HG03045 (cell line): ENCODE results near the gene SMIM35.

Experiments used
- ATAC-seq: cut with Tn5 transposase; IDR thresholded peaks from one replicate; pipeline ENCODE4 v1.9.1; 2021; ENCODE audit warnings: mild to moderate bottlenecking, moderate library complexity; ENCODE audit not compliant: unreplicated experiment

The SMIM35 gene

DNA sequence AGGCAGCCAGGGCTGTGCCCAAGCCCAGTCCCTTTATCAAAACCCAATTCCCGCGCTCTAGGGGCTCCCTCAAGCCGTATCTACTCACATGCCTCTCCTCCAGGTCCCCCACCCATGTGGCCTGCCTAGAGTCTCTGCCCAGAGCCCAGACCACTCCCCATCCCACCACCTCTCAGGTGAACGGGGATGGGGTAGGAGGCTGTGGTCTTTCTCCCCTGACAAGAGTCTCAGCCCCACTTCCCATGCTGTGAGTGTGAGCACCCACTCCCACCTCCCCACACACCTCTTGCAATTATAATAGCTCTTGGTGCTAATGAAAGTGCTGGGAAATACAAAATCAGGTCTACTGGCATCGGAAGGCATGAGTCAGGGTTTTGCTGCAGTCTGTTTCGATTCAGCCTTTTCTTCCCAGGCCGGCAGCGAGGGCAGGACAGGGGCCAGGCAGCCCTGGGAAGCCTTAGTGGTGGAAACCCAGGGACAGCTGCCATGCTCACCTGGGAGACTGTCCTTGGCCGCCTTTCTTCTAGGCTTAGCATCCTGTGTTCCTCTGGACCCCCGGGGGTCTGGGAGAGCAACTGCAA, 26.6 kb downstream of the SMIM35 start:
- ATAC-seq, result no peak

DNA sequence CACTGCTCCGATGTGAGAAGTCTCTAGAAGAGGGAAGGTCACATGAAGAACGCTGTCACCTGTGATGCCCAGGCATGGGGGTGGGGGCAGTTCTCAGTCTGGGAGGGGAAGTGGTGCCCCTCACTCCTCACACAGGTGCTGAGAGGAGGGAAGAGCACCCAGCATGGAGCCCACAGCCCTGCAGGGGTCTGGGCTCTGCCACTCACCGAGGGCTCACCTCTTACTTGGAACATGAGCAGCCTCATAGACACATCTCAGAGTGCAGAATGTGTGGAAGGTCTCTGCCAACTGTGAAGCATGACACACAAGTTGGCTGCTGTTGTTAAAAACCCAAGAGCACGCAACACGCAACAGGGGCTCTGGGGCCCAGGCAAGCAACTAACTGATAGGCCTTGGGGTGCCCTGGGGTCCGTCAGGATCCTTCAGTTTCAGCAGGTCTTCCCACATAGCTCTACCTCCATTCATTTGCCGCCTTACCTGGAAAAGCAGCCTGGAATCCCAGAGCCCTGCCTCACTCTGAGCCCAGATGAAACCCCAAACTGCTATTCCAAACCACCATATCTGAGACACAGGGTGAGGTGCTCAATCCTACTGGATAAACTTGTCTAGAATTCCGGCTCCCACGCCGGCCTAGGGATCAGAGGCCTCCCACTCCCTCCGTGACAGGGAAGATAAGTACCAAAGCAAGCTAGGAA, 27.4 kb downstream of the SMIM35 start:
- ATAC-seq, result no peak

DNA sequence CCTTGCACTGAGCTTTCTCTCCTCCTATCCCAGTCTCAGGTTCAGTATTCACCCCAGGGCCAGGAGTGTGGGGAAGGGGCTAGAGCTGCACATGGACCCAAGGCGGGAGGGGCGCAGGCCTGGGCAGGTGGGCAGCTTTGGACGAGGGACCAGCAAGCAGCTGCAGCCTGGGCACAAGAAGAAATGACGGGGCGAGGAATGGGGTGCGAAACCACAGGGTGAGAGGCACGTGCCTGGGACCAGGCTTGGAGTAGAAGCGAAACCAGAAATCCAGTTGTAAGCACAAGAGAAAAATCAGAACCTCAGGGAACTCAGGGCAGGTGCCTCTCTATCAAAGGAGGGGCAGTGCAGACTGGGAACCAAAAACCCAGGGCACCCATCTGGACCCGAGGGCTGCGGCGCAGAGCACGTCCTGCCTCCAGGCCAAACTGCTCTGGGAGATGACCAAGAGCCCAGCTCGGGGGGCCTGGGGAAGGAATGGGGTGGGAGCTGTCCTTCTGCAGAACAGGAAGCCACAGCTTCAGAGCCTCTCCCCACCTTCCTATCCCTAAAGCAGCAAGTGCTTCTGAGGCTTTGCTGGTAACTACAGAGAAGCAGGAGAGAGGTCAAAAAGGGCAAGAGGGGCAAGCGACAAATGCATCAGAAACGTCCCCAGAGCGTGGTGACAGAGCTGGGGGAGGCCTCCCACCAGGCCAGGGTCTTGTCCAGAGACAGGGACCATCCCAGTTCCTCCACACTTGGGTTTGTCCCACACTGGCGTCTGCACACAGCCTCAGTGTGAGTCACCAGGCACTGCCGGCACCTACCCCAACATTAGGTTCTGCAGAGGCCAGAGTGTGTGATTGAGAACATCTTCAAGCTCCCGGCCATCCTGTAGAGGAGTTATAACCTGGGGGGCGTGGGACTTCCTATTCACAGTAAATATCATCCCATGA, 28.2 kb downstream of the SMIM35 start:
- no peak for ATAC-seq

DNA sequence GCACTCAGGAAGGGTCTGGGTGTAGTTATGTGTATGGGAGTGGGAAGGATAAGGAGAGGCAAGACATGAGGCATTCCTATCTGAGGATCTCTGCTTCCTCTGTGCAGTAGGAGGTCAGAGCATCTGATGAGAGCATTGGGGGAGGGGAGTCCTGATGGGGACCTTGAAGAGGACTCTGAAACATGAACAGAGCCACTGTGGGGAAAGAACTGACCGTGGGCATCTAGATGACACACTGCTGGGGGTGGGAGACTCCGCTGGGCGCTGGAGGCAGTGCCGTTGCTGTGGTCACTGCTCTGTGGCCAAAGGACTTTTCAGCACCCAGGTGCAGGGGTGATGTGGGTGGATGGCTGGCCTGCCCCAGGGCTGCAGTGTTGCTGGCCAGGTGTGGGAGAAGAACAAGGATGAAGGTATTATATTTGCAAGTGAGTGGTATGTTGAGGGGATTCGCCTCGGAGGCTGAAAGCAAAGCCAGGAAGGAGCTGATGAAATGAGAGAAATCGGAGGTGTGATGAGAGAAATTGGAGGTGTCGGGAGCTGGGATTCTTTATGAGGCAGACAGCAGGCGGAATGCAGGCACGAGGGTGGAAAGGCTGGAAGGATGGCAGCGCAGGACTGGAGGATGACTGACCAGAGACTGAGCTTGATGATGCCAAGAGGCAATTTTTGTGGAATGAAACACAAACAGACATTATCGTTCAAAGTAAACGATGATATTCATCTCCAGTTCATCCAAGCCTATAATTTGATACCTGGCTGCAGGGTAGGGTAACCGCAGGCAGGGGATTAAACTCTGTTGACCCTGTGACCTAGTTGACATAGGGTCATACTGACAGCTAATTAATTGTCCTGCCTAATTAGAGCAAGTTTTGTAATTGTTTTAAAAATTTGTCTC, 29.3 kb downstream of the SMIM35 start:
- ATAC-seq, result no peak

DNA sequence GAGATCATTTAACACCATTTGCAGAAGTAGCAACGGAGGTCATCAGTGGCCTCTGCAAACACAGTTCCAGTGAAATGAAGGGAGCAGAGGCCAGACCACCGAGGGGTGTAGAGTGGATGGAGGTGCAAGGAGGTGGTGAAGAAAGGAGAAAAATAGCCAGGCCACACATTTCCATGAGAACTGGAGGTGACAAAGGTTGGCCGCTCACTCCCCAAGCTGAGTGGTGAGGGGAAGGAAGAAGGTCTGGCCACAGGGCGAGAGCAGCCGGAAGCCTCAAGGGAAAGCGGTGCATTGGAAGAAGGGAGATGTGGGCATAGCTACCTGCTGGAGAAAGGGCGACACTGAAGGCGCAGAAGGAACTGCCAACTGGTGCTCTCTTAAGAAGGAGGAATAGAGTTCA, 30.0 kb downstream of the SMIM35 start:
- no peak for ATAC-seq

DNA sequence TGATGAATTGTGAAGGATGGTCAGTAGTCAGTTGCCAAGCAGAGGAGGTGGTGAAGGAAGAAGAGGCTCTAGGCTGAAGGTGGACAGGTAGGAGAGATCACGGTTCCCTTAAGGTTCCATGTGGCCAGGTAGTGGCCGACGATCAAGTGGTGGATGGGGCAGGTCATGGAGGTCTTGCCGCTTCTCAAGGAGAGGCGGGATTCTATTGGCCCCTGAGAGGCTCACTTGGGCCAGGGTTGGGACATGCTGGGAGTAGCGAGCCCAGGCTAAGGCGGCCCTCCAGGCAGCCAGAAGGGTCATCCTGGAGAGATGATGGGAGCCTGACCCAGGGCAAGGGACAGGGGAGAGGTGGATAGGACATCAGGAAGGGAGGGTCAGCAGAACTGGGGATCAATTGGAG, 30.8 kb downstream of the SMIM35 start:
- no peak for ATAC-seq

DNA sequence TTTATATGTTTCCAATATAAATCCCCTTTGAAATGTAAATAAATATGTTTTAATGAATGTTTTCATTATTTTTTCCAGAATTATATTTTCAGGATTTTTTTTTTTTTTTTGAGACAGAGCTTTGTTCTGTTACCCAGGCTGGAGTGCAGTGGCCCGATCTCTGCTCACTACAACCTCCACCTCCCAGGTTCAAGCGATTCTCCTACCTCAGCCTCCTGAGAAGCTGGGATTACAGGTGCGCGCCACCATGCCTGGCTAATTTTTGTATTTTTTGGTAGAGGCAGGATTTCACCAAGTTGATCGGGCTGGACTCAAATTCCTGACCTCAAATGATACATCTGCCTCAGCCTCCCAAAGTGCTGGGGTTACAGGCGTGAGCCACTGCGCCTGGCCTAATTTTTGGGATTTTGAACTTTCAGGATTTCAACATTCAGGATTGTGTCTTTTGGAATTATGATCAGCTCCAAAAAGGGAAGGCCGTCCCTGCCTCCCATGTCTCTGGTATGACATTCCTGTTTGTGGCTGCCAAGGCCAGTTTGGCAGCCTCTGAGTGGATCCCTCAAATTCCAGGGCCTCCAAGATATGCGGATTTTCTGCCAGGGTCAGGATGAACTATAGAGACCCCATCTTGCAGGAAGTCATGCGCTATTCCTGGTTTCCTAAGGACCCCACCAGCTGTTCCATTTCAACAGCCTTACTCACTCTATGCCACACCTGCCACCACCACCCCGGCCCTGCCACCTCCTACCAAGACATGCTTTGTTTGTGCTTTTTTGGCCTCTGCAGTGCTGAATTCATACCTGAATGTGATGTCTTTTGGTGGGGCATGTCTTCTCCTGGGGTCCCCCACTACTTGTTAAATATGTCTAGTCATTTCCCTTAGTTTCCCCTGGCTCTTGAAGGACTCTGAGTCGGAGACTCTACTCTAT, 31.8 kb downstream of the SMIM35 start:
- no peak for ATAC-seq

DNA sequence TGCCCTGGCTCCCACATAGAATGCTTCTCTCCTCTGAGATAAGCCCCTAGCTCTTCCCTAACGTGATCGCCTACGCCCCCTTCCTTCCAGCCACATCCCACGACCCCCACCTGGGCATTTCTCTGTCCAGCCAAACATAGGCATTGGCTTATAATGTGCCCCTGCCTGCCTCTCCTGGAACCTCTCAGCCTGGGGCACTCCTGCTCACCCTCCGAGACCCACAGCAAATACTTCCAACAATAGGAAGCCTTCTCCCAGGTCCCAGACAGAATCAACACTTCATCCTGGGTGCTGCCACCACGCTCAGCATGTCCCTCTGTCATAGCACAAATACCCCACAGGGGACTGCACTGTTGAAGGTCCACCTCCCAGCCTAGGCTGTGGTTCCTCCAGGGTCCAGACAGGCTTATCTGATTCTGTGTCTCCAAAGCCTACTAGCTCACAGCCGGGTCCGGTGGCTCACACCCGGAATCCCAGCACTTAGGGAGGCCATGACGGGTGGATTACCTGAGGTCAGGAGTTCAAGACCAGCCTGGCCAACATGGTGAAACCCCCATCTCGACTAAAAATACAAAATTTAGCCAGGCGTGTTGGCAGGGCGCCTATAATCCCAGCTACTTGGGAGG, 34.1 kb downstream of the SMIM35 start:
- no peak for ATAC-seq

DNA sequence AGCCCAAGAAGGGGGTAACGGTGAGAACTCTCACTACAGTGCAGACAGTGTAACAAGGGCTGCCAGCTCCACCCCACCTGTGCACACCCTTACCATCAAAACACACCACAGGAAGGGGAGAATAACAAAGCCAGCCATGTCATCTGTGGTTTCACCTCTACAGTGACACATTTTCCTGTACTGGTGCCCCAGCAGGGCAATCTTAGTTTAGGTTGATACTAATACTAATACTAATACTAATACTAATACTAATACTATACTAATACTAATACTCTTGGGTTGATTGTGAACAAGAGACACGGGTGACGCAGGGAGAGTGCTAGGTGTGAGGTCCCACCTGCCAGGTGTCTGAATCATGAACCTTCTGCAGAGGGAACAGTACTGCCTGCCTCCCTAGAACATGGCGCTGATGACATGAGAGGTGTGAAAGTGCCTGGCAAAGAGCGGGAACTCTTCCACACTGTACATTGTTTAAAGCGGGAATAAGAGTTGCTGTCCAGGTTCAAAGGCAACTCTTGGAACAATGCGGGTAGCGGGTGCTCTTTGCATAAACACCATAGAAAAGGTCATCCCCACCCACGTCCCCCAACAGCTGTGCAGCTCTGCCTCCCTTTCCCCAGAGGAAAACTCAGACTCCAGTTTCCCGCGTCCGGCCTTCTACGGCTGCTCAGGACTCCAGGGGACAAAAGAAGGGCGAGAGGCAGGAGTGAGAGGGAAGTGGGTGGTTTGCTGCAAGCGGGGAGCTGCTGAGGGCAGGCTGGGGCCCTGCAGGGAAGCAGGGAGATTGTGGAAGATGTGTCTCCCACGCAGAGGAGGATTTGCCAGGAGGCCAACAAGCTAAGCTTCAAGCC, 34.9 kb downstream of the SMIM35 start:
- no peak for ATAC-seq

DNA sequence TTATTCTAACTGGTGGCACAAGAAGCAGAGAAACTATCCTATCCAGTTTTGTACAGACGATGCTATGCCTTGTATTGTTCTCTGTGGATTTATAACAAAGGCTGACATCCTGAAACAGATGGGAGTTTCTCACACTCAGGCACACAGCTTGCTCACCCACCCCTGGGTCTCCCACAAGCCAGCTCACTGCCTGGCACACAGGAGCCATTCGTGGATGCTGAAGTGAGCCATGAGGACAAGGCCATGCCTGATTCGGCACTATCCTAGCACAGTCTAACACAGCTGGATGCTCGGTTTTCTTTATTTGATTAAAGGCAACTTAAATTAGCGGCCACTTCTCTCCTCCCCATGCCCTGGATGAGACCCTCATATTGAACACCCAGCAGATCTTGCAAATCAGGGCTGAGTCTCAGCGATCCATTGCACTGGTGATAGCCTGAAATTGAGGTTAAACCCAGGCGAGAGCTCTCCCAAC, 35.6 kb downstream of the SMIM35 start:
- ATAC-seq, result no peak

DNA sequence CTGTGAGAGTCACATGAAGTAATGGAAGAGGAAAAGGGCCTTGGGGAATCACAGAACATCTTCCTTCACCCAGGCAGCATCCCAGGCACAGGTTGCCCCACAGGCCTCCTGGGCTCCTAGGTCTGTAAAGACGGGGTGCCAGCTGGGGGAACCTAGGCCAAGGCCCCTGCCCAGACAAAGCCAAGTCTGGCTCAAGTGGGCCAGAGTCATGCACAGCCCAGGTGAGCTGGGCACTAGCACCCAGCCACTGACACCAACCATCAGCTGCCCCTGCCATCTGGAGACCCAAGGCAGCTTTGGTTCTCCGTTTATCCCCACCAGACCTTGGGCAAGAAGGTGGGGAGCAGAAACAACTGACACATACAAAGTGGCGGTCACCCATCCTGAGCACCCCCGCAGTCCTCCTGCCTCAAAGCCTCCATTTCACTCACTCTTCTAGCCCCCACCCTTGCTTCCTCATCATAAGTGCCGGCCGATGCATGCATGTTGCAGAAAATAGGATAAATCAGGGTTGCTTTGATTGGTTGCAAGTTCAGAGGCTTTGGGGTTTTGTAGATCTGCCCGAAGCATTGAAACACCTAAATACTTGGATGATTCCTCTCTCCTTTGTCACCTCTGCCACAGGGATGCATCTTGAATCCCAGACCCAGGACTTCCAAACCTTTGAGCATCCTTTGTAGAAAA, 36.4 kb downstream of the SMIM35 start:
- ATAC-seq, result no peak

DNA sequence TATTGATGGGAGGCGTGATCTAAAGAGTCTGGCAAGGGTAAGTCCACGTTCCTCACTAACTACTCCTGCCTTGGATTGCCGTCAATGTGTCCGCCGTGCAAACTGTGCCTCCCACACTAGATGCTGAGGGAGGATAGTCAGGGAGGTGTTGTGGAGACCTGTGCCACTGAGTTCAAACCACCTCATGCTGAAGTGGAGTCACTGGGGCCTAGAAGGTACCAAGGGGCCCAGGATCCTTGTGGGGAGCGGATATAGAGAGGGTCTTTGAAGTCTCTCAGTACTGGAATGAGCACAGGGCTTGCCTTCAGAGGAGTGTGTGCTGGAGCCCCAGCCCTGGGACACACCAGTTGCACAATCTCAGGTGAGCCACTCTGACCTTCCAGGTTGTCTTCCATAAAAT, 37.0 kb downstream of the SMIM35 start:
- no peak for ATAC-seq

DNA sequence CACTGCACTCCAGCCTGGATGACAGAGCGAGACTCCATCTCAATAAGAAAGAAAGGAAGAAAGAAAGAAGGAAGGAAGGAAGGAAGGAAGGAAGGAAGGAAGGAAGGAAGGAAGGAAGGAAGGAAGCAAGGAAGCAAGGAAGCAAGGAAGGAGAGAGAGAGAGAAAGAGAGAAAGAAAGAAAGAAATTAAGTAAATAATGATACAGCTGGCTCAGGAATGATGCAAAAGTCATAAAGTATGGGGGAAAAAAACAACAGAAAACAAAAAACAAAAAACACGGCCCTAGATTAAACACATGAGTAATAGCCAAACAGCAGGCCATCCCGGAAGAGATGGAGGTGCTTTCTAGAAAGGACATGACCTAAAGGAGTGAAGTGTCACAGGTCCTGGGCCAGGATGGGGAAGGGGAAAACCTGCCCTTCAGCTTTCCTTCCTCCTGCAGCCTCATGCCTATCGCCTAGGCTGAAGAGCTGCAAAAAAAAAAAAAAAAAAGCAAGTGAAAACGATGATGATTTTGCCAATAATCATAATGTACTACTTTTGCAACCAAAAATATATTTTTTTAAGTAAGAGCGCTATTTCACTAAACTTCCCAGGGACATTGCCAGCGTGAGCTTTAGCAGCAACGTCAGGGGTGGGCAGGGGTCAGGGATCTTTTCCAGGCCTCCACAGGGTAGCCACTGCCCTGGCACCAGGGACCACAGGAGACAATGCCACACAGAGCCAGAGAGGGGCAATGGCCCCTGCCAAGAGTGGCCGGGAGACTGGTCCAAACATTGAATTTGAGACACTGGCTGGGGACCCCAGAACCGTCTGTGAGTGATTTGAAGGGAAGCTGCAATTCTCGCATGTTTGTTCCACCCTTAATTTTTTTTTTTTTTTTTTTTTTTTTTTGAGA, 38.0 kb downstream of the SMIM35 start:
- ATAC-seq, result no peak

DNA sequence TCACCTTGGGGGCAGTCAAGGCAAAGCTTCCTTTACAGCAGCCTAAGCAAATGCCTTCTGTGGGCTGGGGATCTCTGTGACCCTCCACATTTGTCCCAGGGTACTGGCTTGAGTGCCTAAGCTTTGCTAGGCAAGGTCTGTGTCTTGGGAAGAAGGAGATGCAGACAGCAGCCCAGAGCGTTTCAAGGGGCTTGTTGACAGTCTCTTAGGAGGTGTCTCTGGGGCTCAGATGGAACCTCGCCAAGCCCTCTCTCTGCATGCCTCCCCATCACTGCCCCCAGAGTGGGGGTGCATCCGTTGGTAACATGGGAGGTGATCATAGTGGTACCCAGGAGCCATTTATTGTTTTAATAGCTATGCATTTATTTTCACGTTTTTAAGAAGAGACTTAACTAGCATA, 39.0 kb downstream of the SMIM35 start:
- no peak for ATAC-seq

DNA sequence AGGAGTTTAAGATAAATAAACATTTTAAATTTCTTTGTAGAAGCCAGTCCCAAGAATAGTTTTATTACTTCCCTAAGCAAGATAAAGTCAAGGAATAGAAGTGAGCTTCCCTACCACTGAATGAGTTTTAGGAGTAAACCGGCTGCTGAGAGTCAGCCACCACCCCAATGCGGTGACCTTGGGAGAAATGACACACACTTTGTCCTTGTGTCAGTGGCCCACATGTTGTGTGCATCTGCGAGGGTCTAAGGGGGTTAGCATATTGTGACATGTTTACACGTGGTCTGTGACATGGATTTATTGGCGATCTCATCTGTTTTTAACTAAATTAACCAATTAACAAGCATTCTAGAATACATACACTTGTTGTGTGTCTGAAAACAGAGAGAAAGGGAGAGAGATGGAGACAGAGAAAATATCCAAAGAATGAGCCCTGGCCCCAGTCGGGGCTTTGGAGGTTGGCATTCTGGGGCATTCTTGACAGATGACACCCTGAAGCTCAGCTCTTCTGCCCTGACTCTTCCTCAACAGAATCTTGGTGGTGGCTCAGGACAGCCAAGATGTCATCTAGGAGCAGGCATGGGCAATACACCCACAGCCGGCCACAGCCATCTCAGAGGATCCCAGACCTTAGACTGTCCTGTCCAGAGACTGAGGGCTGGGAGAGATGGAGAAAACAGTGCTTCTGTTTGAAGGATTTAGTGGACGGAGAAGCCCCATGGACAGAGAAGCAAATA, 39.6 kb downstream of the SMIM35 start:
- no peak for ATAC-seq
